ENCODE results near the gene CASP2. TPM values are rescaled to one million over a fixed set of nuclear protein-coding genes. Genes with fewer than 3 reads are reported as not detected.
A peak's percentile ranks its signal among the peaks of the same experiment; 100 is the strongest.
"Not testable (repeated sequence)": the region's sequence is repeated elsewhere in the genome, so short reads cannot be mapped to it uniquely, and the experiment has no call there.

CASP2 gene
- total and polyA plus RNA-seq, 4 donors = 3.4 to 11.3 (median 4.1) TPM

GRCh38 chr7:143289421-143289820, 1.3 kb downstream of the CASP2 start:
- no peak for DNase-seq (ENCODE audit: low spot score)
- Histone ChIP-seq H3K27me3 (ENCODE audit: control insufficient read depth in 4 of 4, insufficient read depth in 4 of 4, low read length in 3 of 4) (no peaks in the 10 kb centered on the region), H3K4me3 (ENCODE audit: low read depth in 1 of 3, low read length in 3 of 3) (peak overlapping the region in 1 of 3 donors; percentile 90), H3K4me1 (ENCODE audit: control insufficient read depth in 4 of 4, insufficient read depth in 4 of 4, low read length in 3 of 4) (peaks cover 6 to 37% (median 23%) of the 10 kb centered on the region in 4 donors), H3K36me3 (ENCODE audit: control insufficient read depth in 4 of 4, insufficient read depth in 3 of 4, low read depth in 1 of 4, low read length in 3 of 4) (peaks cover 8 to 22% (median 15%) of the 10 kb centered on the region in 4 donors), H3K9ac (ENCODE audit: low read depth in 1 of 2, low read length in 2 of 2) (no peak overlapping the region), H3K27ac (ENCODE audit: low read depth in 1 of 2, low read length in 2 of 2) (no peak overlapping the region), H3K9me3 (ENCODE audit: control insufficient read depth in 4 of 4, low read length in 3 of 4) (no peaks in the 10 kb centered on the region)
- 58% methylated on average over 6 of the region's 6 CpGs for WGBS
- TF ChIP-seq RAD21 (IDR thresholded peaks at IDR 0.05) = no peak
- TF ChIP-seq TAF1 (conservative IDR thresholded peaks at IDR 0.05) = no peak
- no peak for TF ChIP-seq GABPA (IDR thresholded peaks at IDR 0.05 in 1 of 2, conservative IDR thresholded peaks at IDR 0.05 in 1 of 2)
- TF ChIP-seq HNF4A (conservative IDR thresholded peaks at IDR 0.05) = no peak
- no peak for TF ChIP-seq FOXA2 (IDR thresholded peaks at IDR 0.05)
- no peak for TF ChIP-seq FOXA1 (IDR thresholded peaks at IDR 0.05)
- no peak for TF ChIP-seq EGR1 (IDR thresholded peaks at IDR 0.05; ENCODE audit: low read depth in 2 of 2)
- TF ChIP-seq HNF4G (IDR thresholded peaks at IDR 0.05) = no peak
- TF ChIP-seq, protein P1, sequence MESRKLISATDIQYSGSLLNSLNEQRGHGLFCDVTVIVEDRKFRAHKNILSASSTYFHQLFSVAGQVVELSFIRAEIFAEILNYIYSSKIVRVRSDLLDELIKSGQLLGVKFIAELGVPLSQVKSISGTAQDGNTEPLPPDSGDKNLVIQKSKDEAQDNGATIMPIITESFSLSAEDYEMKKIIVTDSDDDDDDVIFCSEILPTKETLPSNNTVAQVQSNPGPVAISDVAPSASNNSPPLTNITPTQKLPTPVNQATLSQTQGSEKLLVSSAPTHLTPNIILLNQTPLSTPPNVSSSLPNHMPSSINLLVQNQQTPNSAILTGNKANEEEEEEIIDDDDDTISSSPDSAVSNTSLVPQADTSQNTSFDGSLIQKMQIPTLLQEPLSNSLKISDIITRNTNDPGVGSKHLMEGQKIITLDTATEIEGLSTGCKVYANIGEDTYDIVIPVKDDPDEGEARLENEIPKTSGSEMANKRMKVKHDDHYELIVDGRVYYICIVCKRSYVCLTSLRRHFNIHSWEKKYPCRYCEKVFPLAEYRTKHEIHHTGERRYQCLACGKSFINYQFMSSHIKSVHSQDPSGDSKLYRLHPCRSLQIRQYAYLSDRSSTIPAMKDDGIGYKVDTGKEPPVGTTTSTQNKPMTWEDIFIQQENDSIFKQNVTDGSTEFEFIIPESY (IDR thresholded peaks at IDR 0.05) = no peak
- no peak for TF ChIP-seq REST (IDR thresholded peaks at IDR 0.05)
- TF ChIP-seq SP1 (IDR thresholded peaks at IDR 0.05) = no peak
- TF ChIP-seq CTCF (IDR thresholded peaks at IDR 0.05; ENCODE audit: low read depth, low read length, missing input control) = no peak
- TF ChIP-seq NR2F2 (IDR thresholded peaks at IDR 0.05) = no peak
- TF ChIP-seq, protein P2, sequence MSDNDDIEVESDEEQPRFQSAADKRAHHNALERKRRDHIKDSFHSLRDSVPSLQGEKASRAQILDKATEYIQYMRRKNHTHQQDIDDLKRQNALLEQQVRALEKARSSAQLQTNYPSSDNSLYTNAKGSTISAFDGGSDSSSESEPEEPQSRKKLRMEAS (IDR thresholded peaks at IDR 0.05) = no peak
- no peak for TF ChIP-seq JUND (IDR thresholded peaks at IDR 0.05)
- TF ChIP-seq YY1 (IDR thresholded peaks at IDR 0.05) = no peak

GRCh38 chr7:143289888-143290287, 1.7 kb downstream of the CASP2 start:
- not testable (repeated sequence) for H3K27me3 ChIP-seq (ENCODE audit: control insufficient read depth in 4 of 4, insufficient read depth in 4 of 4, low read length in 3 of 4); H3K9me3 ChIP-seq (ENCODE audit: control insufficient read depth in 4 of 4, low read length in 3 of 4); H3K9ac ChIP-seq (ENCODE audit: low read depth in 1 of 2, low read length in 2 of 2); H3K27ac ChIP-seq (ENCODE audit: low read depth in 1 of 2, low read length in 2 of 2); DNase-seq (ENCODE audit: low spot score); H3K4me3 ChIP-seq (ENCODE audit: low read depth in 1 of 3, low read length in 3 of 3)
- Histone ChIP-seq H3K36me3 (ENCODE audit: control insufficient read depth in 4 of 4, insufficient read depth in 3 of 4, low read depth in 1 of 4, low read length in 3 of 4) (peaks cover 11 to 26% (median 20%) of the 10 kb centered on the region in 4 donors), H3K4me1 (ENCODE audit: control insufficient read depth in 4 of 4, insufficient read depth in 4 of 4, low read length in 3 of 4) (peaks cover 6 to 35% (median 21%) of the 10 kb centered on the region in 4 donors)
- WGBS = 79% methylated on average over 4 of the region's 4 CpGs

Measured in liver (tissue), 9 donors.